GM23248 (cell line): ENCODE measurements around the gene FAM111B. TPM values are rescaled to one million over a fixed set of nuclear protein-coding genes. Genes with fewer than 3 reads are reported as not detected.
A peak's percentile ranks its signal among the peaks of the same experiment; 100 is the strongest.

Source experiments
- DNase-seq: peaks from one replicate; pipeline ENCODE4 v3.0.0-alpha.2; 2015
- H2AFZ ChIP-seq: fragments of 200-600 bp; sonication (generic); 2 replicates; pipeline ENCODE4 v1.6.1; 2016; ENCODE audit warnings: antibody characterized with exemption
- H3F3A ChIP-seq: fragments of 200-600 bp; sonication (generic); 2 replicates; pipeline ENCODE4 v1.6.1; 2016; ENCODE audit warnings: mild to moderate bottlenecking, antibody characterized with exemption, mixed run types; ENCODE audit not compliant: insufficient read depth
- H3K27ac ChIP-seq: fragments of 200-600 bp; sonication (generic); 2 replicates; pipeline ENCODE4 v1.5.1; 2016; ENCODE audit warnings: mild to moderate bottlenecking
- H3K27me3 ChIP-seq: fragments of 200-600 bp; sonication (generic); replicated peaks from 2 replicates; pipeline ENCODE4 v1.6.1; 2016; ENCODE audit warnings: mild to moderate bottlenecking; ENCODE audit not compliant: insufficient read depth
- H3K36me3 ChIP-seq: fragments of 200-600 bp; sonication (generic); 2 replicates; pipeline ENCODE4 v1.6.1; 2016; ENCODE audit warnings: low read depth, mild to moderate bottlenecking
- H3K4me1 ChIP-seq: fragments of 200-600 bp; sonication (generic); 2 replicates; pipeline ENCODE4 v1.6.1; 2016; ENCODE audit warnings: mild to moderate bottlenecking; ENCODE audit not compliant: insufficient read depth
- H3K4me2 ChIP-seq: fragments of 200-600 bp; sonication (generic); one replicate; pipeline ENCODE4 v1.6.1; 2016; ENCODE audit warnings: mild to moderate bottlenecking; ENCODE audit not compliant: unreplicated experiment
- H3K4me3 ChIP-seq: fragments of 200-600 bp; sonication (generic); 2 replicates; pipeline ENCODE4 v1.5.1; 2016; ENCODE audit warnings: mild to moderate bottlenecking
- H3K79me2 ChIP-seq: fragments of 200-600 bp; sonication (generic); 2 replicates; pipeline ENCODE4 v1.6.1; 2016; ENCODE audit warnings: mild to moderate bottlenecking; ENCODE audit not compliant: insufficient read depth
- H3K9ac ChIP-seq: fragments of 200-600 bp; sonication (generic); 2 replicates; pipeline ENCODE4 v1.6.1; 2016; ENCODE audit warnings: mild to moderate bottlenecking
- H3K9me2 ChIP-seq: fragments of 200-600 bp; sonication (generic); 2 replicates; pipeline ENCODE4 v1.6.1; 2016; ENCODE audit warnings: mixed run types, mild to moderate bottlenecking, moderate library complexity; ENCODE audit not compliant: insufficient read depth
- H3K9me3 ChIP-seq: fragments of 200-600 bp; sonication (generic); one replicate; pipeline ENCODE4 v1.6.1; 2017; ENCODE audit warnings: low read depth
- H4K20me1 ChIP-seq: fragments of 200-600 bp; sonication (generic); 2 replicates; pipeline ENCODE4 v1.6.0; 2016; ENCODE audit not compliant: insufficient read depth
- EZH2 ChIP-seq: fragments of 200-600 bp; sonication (generic); IDR thresholded peaks from 2 replicates; pipeline ENCODE4 v1.6.1; 2018; ENCODE audit warnings: antibody characterized with exemption, mild to moderate bottlenecking; ENCODE audit not compliant: insufficient read depth, poor library complexity, severe bottlenecking
- EZH2phosphoT487 ChIP-seq: fragments of 200-600 bp; sonication (generic); IDR thresholded peaks from 2 replicates; pipeline ENCODE4 v1.6.1; 2018; ENCODE audit warnings: antibody characterized with exemption, moderate library complexity, mild to moderate bottlenecking, low read depth; ENCODE audit not compliant: insufficient read depth
- WGBS, 2 experiments: methylation state at CpG; one replicate each; pipeline ENCODE4 v1.1.6; 2015 to 2017; ENCODE audit warnings: low lambda C conversion rate in 2 of 2, low coverage in 1 of 2; ENCODE audit errors: missing lambda C conversion rate in 2 of 2; 5-methylcytosine and 5-hydroxymethylcytosine counted together
- in situ Hi-C: fragments of 300-500 bp; cut with MboI; formaldehyde crosslinking; loops from 2 replicates; pipeline ENCODE4 v1.15.0; 2020
- polyA plus RNA-seq: library from polyadenylated mRNA; unstranded; fragments of >200 nt; fragmentation: Nextera tagmentation; extraction: Ambion mirVana; gene quantifications from 2 replicates; pipeline ENCODE4 v1.2.1, GENCODE V29; 2016
- total RNA-seq: library from RNA; depleted of rRNA; stranded (reverse); fragments of >200 nt; shearing (Covaris generic); gene quantifications from 2 replicates; pipeline ENCODE4 v1.2.3, GENCODE V29; 2014

FAM111B gene
- total and polyA plus RNA-seq, 2 experiments from 2014 or later = 4.5 to 7.3 TPM

- Histone ChIP-seq H3K4me3 (peak within 1 kb of the TSS; percentile 99), H3K4me2 (peak within 1 kb of the TSS; percentile 99), H3F3A (peaks cover 46% of the 10 kb centered on the region), H4K20me1 (no peaks in the 10 kb centered on the region), H3K27ac (peak within 1 kb of the TSS; percentile 90), H3K9me2 (no peaks in the 10 kb centered on the region), H2AFZ (peak within 1 kb of the TSS; percentile 96), H3K79me2 (peaks cover 50% of the 10 kb centered on the region), H3K9me3 (no peaks in the 10 kb centered on the region), H3K36me3 (no peaks in the 10 kb centered on the region), H3K27me3 (no peaks in the 10 kb centered on the region), H3K4me1 (peaks cover 20% of the 10 kb centered on the region), H3K9ac (peak within 1 kb of the TSS; percentile 93)
- WGBS, 2 experiments = 1% methylated on average over 50 of the region's 50 CpGs
- in situ Hi-C loops = no loop called here
- no peak for TF ChIP-seq EZH2
- TF ChIP-seq EZH2phosphoT487 = no peak
- peak; percentile 95 for DNase-seq
Observed at GRCh38 chr11:59142530-59143507, 35.8 kb downstream of the FAM111B start, which contains the start of gene FAM111A. TSS of gene FAM111A (plus strand) at chr11:59142856. CDS start at chr11:59148873, 6,017 bp downstream.

GRCh38 chr11:59144096-59144495, 37.1 kb downstream of the FAM111B start:
- H3K4me1 ChIP-seq = peaks cover 20% of the 10 kb centered on the region
- no peaks in the 10 kb centered on the region for H3K9me3 ChIP-seq
- DNase-seq = no peak
- peak overlapping the region; percentile 96 for H2AFZ ChIP-seq
- H3K9me2 ChIP-seq = no peaks in the 10 kb centered on the region
- peaks cover 8% of the 10 kb centered on the region; the same call in 1 of the 2 replicates for H3K36me3 ChIP-seq
- TF ChIP-seq EZH2 (no peak), EZH2phosphoT487 (no peak)
- no peaks in the 10 kb centered on the region for H4K20me1 ChIP-seq
- H3K4me2 ChIP-seq = peak overlapping the region; percentile 99
- H3K27me3 ChIP-seq = no peaks in the 10 kb centered on the region
- peaks cover 50% of the 10 kb centered on the region for H3K79me2 ChIP-seq
- H3K9ac ChIP-seq = peak overlapping the region; percentile 93
- H3F3A ChIP-seq = peaks cover 46% of the 10 kb centered on the region
- H3K27ac ChIP-seq = peak overlapping the region; percentile 90
- in situ Hi-C loops = no loop called here
- peak overlapping the region; percentile 99 for H3K4me3 ChIP-seq
- 16 to 21% methylated on average over 1 of the region's 1 CpG for WGBS, 2 experiments

- in situ Hi-C loops = no loop called here
- WGBS, 2 experiments = 1% methylated on average over 29 to 39 of the region's 39 CpGs
- peak overlapping the region; percentile 99 for H3K4me2 ChIP-seq
Observed at GRCh38 chr11:59144579-59145345, 37.7 kb downstream of the FAM111B start.

GRCh38 chr11:59145534-59145933, 38.5 kb downstream of the FAM111B start:
- Histone ChIP-seq H3K4me3 (peak overlapping the region; percentile 99), H3K9me2 (no peaks in the 10 kb centered on the region), H3K27ac (peak overlapping the region; percentile 90), H3K79me2 (peaks cover 37% of the 10 kb centered on the region), H3K27me3 (no peaks in the 10 kb centered on the region), H2AFZ (peak overlapping the region; percentile 96; the same call in 1 of the 2 replicates), H4K20me1 (no peaks in the 10 kb centered on the region), H3K9me3 (no peaks in the 10 kb centered on the region), H3K36me3 (peaks cover 8% of the 10 kb centered on the region; the same call in 1 of the 2 replicates), H3K4me1 (peaks cover 20% of the 10 kb centered on the region), H3K9ac (peak overlapping the region; percentile 93), H3F3A (peaks cover 46% of the 10 kb centered on the region), H3K4me2 (peak overlapping the region; percentile 99)
- DNase-seq = peak; percentile 92
- in situ Hi-C loops = no loop called here
- WGBS, 2 experiments = 1% methylated on average over 4 of the region's 4 CpGs
- TF ChIP-seq EZH2 (no peak), EZH2phosphoT487 (no peak)

More at GRCh38 chr11:59144579-59145345, 37.7 kb downstream of the FAM111B start:
- peak overlapping the region; percentile 96 for H2AFZ ChIP-seq
- no peaks in the 10 kb centered on the region for H4K20me1 ChIP-seq
- peaks cover 45% of the 10 kb centered on the region for H3K79me2 ChIP-seq
- H3K9ac ChIP-seq = peak overlapping the region; percentile 93
- peak overlapping the region; percentile 99 for H3K4me3 ChIP-seq
- no peaks in the 10 kb centered on the region for H3K9me3 ChIP-seq
- H3F3A ChIP-seq = peaks cover 46% of the 10 kb centered on the region
- H3K9me2 ChIP-seq = no peaks in the 10 kb centered on the region
- no peaks in the 10 kb centered on the region for H3K27me3 ChIP-seq
- H3K36me3 ChIP-seq = peaks cover 8% of the 10 kb centered on the region; the same call in 1 of the 2 replicates
- TF ChIP-seq EZH2 (no peak), EZH2phosphoT487 (no peak)
- peak; percentile 91 for DNase-seq
- H3K4me1 ChIP-seq = peaks cover 20% of the 10 kb centered on the region
- H3K27ac ChIP-seq = peak overlapping the region; percentile 90
